Parathyroid adenoma (tissue), 2 donors: Measurements from ENCODE around the gene RERE.

ENCODE experiments used
- H2AFZ ChIP-seq: fragments of 300-600 bp; sonication (generic); one replicate; pipeline ENCODE4 v1.7.0; 2017; ENCODE audit warnings: antibody characterized with exemption, mild to moderate bottlenecking
- H3K27ac ChIP-seq: fragments of 300-600 bp; sonication (generic); one replicate; pipeline ENCODE4 v1.7.0; 2017
- H3K27me3 ChIP-seq: fragments of 300-600 bp; sonication (generic); one replicate; pipeline ENCODE4 v1.7.0; 2017; ENCODE audit warnings: low read length; ENCODE audit not compliant: control insufficient read depth, insufficient read depth
- H3K36me3 ChIP-seq: fragments of 300-600 bp; sonication (generic); one replicate; pipeline ENCODE4 v1.7.0; 2017; ENCODE audit warnings: low read length; ENCODE audit not compliant: control insufficient read depth, insufficient read depth
- H3K4me1 ChIP-seq: fragments of 300-600 bp; sonication (generic); one replicate; pipeline ENCODE4 v1.7.0; 2017; ENCODE audit warnings: control low read depth
- H3K4me2 ChIP-seq: fragments of 300-600 bp; sonication (generic); one replicate; pipeline ENCODE4 v1.7.0; 2017; ENCODE audit warnings: low read length
- H3K4me3 ChIP-seq: fragments of 300-600 bp; sonication (generic); one replicate; pipeline ENCODE4 v1.7.0; 2017; ENCODE audit warnings: low read depth, low read length
- H3K79me2 ChIP-seq: fragments of 300-600 bp; sonication (generic); one replicate; pipeline ENCODE4 v1.7.0; 2017; ENCODE audit warnings: control low read depth
- H3K9ac ChIP-seq: fragments of 300-600 bp; sonication (generic); one replicate; pipeline ENCODE4 v1.7.0; 2017; ENCODE audit warnings: mild to moderate bottlenecking
- H3K9me3 ChIP-seq: fragments of 300-600 bp; sonication (generic); one replicate; pipeline ENCODE4 v1.7.0; 2017; ENCODE audit warnings: low read length; ENCODE audit not compliant: control insufficient read depth
- TF ChIP-seq, protein P1 (sequence below): fragments of 300-600 bp; sonication (generic); IDR thresholded peaks from one replicate; pipeline ENCODE4 v1.7.0; 2017; ENCODE audit warnings: antibody characterized with exemption, mild to moderate bottlenecking
- donor health status: primary hyperparathyroidism.

Gene RERE

DNA sequence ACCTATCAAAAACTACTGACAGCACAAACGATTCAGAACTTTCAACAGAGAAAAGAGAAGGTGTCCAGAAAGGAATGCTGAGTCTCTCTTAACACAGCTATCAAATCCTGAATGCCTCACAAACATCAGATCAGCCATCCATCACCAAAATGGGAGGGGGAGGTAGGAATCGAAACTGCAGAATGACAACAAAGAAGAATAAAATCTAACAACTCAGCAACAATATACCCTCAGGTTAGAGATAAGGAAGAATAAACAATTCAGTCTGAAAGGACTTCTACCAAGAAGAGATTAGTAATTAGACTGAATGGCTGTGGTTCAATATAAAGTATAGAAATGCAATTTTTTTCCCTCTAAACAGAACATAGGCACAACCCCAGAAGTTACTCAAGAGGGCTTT, 94.4 kb downstream of the RERE start:
- Histone ChIP-seq H2AFZ (no peak overlapping the region), H3K36me3 (no peaks in the 10 kb centered on the region), H3K79me2 (peaks cover 5% of the 10 kb centered on the region), H3K4me1 (peaks cover 5% of the 10 kb centered on the region), H3K4me2 (peak overlapping the region; percentile 54), H3K9me3 (no peaks in the 10 kb centered on the region), H3K27ac (peak overlapping the region; percentile 63), H3K9ac (no peak overlapping the region), H3K4me3 (peak overlapping the region; percentile 33), H3K27me3 (no peaks in the 10 kb centered on the region)
- TF ChIP-seq, protein P1, sequence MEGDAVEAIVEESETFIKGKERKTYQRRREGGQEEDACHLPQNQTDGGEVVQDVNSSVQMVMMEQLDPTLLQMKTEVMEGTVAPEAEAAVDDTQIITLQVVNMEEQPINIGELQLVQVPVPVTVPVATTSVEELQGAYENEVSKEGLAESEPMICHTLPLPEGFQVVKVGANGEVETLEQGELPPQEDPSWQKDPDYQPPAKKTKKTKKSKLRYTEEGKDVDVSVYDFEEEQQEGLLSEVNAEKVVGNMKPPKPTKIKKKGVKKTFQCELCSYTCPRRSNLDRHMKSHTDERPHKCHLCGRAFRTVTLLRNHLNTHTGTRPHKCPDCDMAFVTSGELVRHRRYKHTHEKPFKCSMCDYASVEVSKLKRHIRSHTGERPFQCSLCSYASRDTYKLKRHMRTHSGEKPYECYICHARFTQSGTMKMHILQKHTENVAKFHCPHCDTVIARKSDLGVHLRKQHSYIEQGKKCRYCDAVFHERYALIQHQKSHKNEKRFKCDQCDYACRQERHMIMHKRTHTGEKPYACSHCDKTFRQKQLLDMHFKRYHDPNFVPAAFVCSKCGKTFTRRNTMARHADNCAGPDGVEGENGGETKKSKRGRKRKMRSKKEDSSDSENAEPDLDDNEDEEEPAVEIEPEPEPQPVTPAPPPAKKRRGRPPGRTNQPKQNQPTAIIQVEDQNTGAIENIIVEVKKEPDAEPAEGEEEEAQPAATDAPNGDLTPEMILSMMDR: no peak

DNA sequence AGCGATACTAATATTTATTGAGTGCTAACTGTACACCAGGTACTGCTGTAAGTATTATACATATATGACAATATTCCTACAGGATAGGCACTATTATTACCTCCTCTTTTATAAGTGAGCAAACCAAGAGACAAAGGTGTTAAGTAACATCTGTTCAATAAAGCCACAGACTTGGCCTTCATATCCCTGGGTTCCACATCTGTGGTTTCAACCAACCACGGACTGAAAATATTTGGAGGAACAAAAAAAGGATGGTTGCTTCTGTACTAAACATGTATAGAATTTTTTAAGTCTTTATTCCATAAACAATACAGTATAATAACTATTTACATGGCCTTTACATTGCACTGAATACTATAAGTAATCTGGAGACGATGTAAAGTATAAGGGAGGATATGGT, 95.1 kb downstream of the RERE start:
- H3K27me3 ChIP-seq: no peaks in the 10 kb centered on the region
- TF ChIP-seq, protein P1: no peak
- no peaks in the 10 kb centered on the region for H3K36me3 ChIP-seq
- no peaks in the 10 kb centered on the region for H3K9me3 ChIP-seq
- peak overlapping the region; percentile 63 for H3K27ac ChIP-seq
- no peak overlapping the region for H2AFZ ChIP-seq
- H3K9ac ChIP-seq: no peak overlapping the region
- peaks cover 5% of the 10 kb centered on the region for H3K4me1 ChIP-seq
- no peak overlapping the region for H3K4me3 ChIP-seq
- peak overlapping the region; percentile 54 for H3K4me2 ChIP-seq
- H3K79me2 ChIP-seq: peaks cover 5% of the 10 kb centered on the region

DNA sequence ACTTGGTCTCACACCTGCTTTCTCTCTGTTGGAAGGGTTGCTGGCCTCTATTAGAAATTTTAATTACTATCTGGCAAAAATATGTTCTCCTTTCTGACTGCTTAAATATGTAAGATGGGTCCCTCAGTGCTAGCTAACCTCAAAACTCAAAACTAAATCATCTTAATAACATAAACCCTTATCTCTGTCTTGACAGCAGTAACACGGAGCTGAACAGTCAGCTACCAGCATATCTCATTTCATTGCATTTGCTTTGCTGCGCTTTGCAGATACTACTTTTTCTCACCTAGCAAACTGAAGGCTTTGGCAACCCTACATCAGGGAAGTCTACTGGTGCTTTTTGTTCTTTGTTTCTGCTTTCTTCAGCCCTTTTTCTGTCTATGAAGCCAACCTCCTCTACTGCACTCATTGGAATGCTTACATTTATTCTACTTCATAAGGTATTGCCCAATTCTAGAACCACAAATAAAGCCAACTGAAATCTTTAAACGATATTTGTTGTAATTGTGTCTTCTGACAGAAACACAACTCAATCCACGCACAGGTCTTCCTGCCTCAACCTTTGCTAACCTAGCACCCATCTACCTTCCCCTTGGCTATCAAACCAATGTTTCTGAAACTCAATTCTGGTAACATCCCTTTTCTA, 95.6 kb downstream of the RERE start:
- Histone ChIP-seq H3K27me3 (no peaks in the 10 kb centered on the region), H3K9me3 (no peaks in the 10 kb centered on the region), H3K36me3 (no peaks in the 10 kb centered on the region), H3K27ac (peak overlapping the region; percentile 63), H3K4me3 (no peak overlapping the region), H3K79me2 (peaks cover 5% of the 10 kb centered on the region), H3K4me1 (peaks cover 5% of the 10 kb centered on the region), H3K4me2 (peak overlapping the region; percentile 54), H2AFZ (no peak overlapping the region), H3K9ac (no peak overlapping the region)
- TF ChIP-seq, protein P1: no peak

DNA sequence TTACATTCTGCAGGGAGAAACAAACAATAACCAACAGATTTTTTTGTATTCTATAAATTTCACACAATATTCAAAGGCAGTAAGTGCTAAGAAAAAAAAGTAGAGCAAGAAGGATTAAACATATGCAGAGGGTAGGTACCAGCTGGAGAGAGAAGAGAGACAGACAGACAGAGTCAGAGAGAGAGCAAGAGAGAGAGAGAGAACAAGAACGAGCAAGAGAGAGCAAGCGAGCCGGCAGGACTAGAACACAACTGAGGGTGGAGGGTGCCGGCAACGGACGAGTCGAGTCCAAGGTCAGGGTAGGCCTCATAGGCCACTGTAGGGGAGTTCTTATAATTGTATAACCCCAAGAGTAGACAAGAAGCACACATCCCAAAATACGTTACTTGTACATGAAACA, 97.1 kb downstream of the RERE start:
- Histone ChIP-seq H3K4me3 (no peak overlapping the region), H3K79me2 (peaks cover 5% of the 10 kb centered on the region), H3K36me3 (no peaks in the 10 kb centered on the region), H3K27ac (no peak overlapping the region), H3K9ac (no peak overlapping the region), H3K27me3 (no peaks in the 10 kb centered on the region), H3K4me1 (peaks cover 7% of the 10 kb centered on the region), H2AFZ (no peak overlapping the region), H3K4me2 (no peak overlapping the region), H3K9me3 (no peaks in the 10 kb centered on the region)
- TF ChIP-seq, protein P1: no peak

DNA sequence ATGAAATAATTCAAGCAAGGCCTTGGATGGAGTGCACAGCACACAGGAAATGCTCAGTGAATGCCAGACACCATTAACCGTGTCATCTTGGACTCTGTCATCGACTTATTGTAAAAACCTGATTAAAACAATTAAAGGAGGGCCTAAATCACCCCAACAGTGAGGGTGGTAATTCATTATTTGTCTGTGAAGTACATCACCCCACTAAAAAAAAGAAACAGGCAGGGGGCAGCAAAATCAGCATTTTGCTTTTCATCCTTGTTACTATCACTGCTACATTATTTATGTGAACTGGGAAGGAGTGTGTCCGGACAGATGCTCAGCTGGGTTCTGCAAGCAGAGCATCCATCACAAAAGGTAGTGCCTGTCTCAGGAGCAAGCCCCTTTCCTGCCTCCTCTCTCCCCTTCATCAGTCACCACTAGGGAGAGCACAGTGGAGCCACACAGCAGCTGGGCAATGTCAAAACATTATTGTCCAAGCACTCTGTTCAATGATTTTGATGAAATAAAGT, 98.5 kb downstream of the RERE start:
- Histone ChIP-seq H3K9me3 (no peaks in the 10 kb centered on the region), H2AFZ (no peak overlapping the region), H3K27ac (no peak overlapping the region), H3K4me3 (no peak overlapping the region), H3K4me1 (peaks cover 7% of the 10 kb centered on the region), H3K79me2 (peaks cover 5% of the 10 kb centered on the region), H3K4me2 (no peak overlapping the region), H3K36me3 (no peaks in the 10 kb centered on the region), H3K27me3 (no peaks in the 10 kb centered on the region), H3K9ac (no peak overlapping the region)
- TF ChIP-seq, protein P1: no peak
